Left renal pelvis (tissue), 4 donors: ENCODE measurements around the gene DEFB123. TPM values are rescaled to one million over a fixed set of nuclear protein-coding genes. Genes with fewer than 3 reads are reported as not detected.

Experiments
- DNase-seq, 4 donors: peaks; one replicate each; pipeline ENCODE4 v3.0.0-alpha.2; 2013; ENCODE audit warnings: low read depth in 4 of 4, low spot score in 3 of 4
- polyA plus RNA-seq, 4 donors: library from polyadenylated mRNA; unstranded; fragments of 120-200 nt; gene quantifications; one replicate each; pipeline ENCODE4 v1.2.1, GENCODE V29; 2013; ENCODE audit not compliant: insufficient read length in 4 of 4

Gene DEFB123
- polyA plus RNA-seq, 4 donors, result not detected

- no peak for DNase-seq
Measured at GRCh38 chr20:31473331-31474096, 33.1 kb downstream of the DEFB123 start.

GRCh38 chr20:31474097-31474436 is 33.6 kb downstream of the DEFB123 start:
- no peak for DNase-seq

GRCh38 chr20:31474758-31475427 is 34.5 kb downstream of the DEFB123 start, which contains the start of the genes DEFB124 and REM1:
TSS of gene DEFB124 (minus strand) at chr20:31475127. CDS start at chr20:31473013, 2,114 bp downstream.
TSS of gene REM1 (plus strand) at chr20:31475288. CDS start at chr20:31476446, 1,158 bp downstream.
- no peak for DNase-seq

- no peak for DNase-seq
Measured at GRCh38 chr20:31475472-31476293, 35.3 kb downstream of the DEFB123 start.

- no peak for DNase-seq
Measured at GRCh38 chr20:31476294-31476585, 35.8 kb downstream of the DEFB123 start.

GRCh38 chr20:31476643-31477215 is 36.3 kb downstream of the DEFB123 start:
- no peak for DNase-seq

- no peak for DNase-seq
Measured at GRCh38 chr20:31484001-31484400, 43.6 kb downstream of the DEFB123 start.

GRCh38 chr20:31485450-31486339 is 45.3 kb downstream of the DEFB123 start:
- peak in 2 of 4 donors; percentile 41 to 58 for DNase-seq

GRCh38 chr20:31488115-31488514 is 47.7 kb downstream of the DEFB123 start:
- DNase-seq, result no peak

GRCh38 chr20:31489152-31489551 is 48.7 kb downstream of the DEFB123 start:
- no peak for DNase-seq

- no peak for DNase-seq
Measured at GRCh38 chr20:31490752-31491151, 50.3 kb downstream of the DEFB123 start.

- no peak for DNase-seq
Measured at GRCh38 chr20:31494131-31494530, 53.7 kb downstream of the DEFB123 start.

- no peak for DNase-seq
Measured at GRCh38 chr20:31496761-31497295, 56.4 kb downstream of the DEFB123 start.

GRCh38 chr20:31497838-31498540 is 57.6 kb downstream of the DEFB123 start:
- DNase-seq, result no peak

Other genes starting within 250 kb of the DEFB123 start
- not detected for gene DEFB115, start 183.0 kb upstream of the DEFB123 start, polyA plus RNA-seq
- gene DEFB116, start 132.0 kb upstream of the DEFB123 start, polyA plus RNA-seq, result not detected
- gene DEFB118, start 72.0 kb upstream of the DEFB123 start, polyA plus RNA-seq, result not detected
- gene DEFB119, start 50.0 kb upstream of the DEFB123 start, polyA plus RNA-seq, result not detected
- gene DEFB121, start 34.4 kb upstream of the DEFB123 start, polyA plus RNA-seq, result not detected
- 1 to 10 TPM in 1 of 4 donors, under 1 TPM in 1, not detected in 2; 0.49 to 1.2 TPM for gene DEFB124, start 34.5 kb downstream of the DEFB123 start, polyA plus RNA-seq
- 1 to 10 TPM in 2 of 4 donors, under 1 TPM in 2; 0.44 to 2.7 (median 0.83) TPM for gene REM1, start 34.7 kb downstream of the DEFB123 start, polyA plus RNA-seq
- gene HM13, start 73.8 kb downstream of the DEFB123 start, polyA plus RNA-seq, result 100 to 1,000 TPM; 112 to 154 (median 134) TPM
- 100 to 1,000 TPM; 101 to 255 (median 147) TPM for gene ID1, start 164.7 kb downstream of the DEFB123 start, polyA plus RNA-seq
- gene COX4I2, start 197.3 kb downstream of the DEFB123 start, polyA plus RNA-seq, result 1 to 10 TPM; 1.6 to 2.6 (median 2.1) TPM